Gastroesophageal sphincter (tissue), 4 donors: ENCODE measurements around the gene IRGC. TPM values are rescaled to one million over a fixed set of nuclear protein-coding genes. Genes with fewer than 3 reads are reported as not detected.

Experiments used
- ATAC-seq: fragments of 150-250 bp; one replicate; pipeline ENCODE4 v1.9.1; 2016; ENCODE audit warnings: mild to moderate bottlenecking, moderate library complexity
- H3K27ac ChIP-seq, 4 donors: fragments of 200-600 bp; sonication (generic) in 3 of 4; 1 replicate in 3 of 4; 2 replicates in 1 of 4; pipeline ENCODE4 v1.5.1; 2016 to 2019
- H3K27me3 ChIP-seq: fragments of 200-600 bp; sonication (generic); one replicate; pipeline ENCODE4 v1.5.1; 2019
- H3K36me3 ChIP-seq, 2 donors: fragments of 200-600 bp; sonication (generic); one replicate each; pipeline ENCODE4 v1.5.1; 2019; ENCODE audit warnings: control low read depth in 1 of 2
- H3K4me1 ChIP-seq, 3 donors: fragments of 200-600 bp; sonication (generic); 1 replicate in 2 of 3; 2 replicates in 1 of 3; pipeline ENCODE4 v1.5.1; 2016 to 2019; ENCODE audit warnings: control low read depth in 2 of 3
- H3K4me3 ChIP-seq, 2 donors: fragments of 200-600 bp; sonication (generic); one replicate each; pipeline ENCODE4 v1.5.1; 2019; ENCODE audit warnings: mild to moderate bottlenecking in 1 of 2, moderate library complexity in 1 of 2
- H3K9me3 ChIP-seq, 3 donors: fragments of 200-600 bp; sonication (generic); one replicate each; pipeline ENCODE4 v1.5.1; 2017 to 2019; ENCODE audit warnings: control low read depth in 2 of 3
- CTCF ChIP-seq, 4 experiments: fragments of 200-600 bp in 2 of 4; fragments of 450-650 bp in 2 of 4; sonication (generic) in 1 of 4; IDR thresholded peaks; one replicate each; pipeline ENCODE4 v1.5.1; 2017 to 2019; ENCODE audit warnings: antibody characterized with exemption in 4 of 4, mild to moderate bottlenecking in 2 of 4, moderate library complexity in 2 of 4
- EP300 ChIP-seq: sonication (generic); formaldehyde crosslinking; IDR thresholded peaks from one replicate; pipeline ENCODE4 v1.6.1; 2017; ENCODE audit warnings: antibody characterized with exemption, mild to moderate bottlenecking
- POLR2A ChIP-seq, 2 donors: fragments of 450-650 bp; IDR thresholded peaks; one replicate each; pipeline ENCODE4 v1.6.1; 2017; ENCODE audit warnings: antibody characterized with exemption in 2 of 2, mild to moderate bottlenecking in 2 of 2, moderate library complexity in 1 of 2
- POLR2AphosphoS5 ChIP-seq: sonication (generic); formaldehyde crosslinking; IDR thresholded peaks from one replicate; pipeline ENCODE4 v1.6.1; 2017; ENCODE audit warnings: antibody characterized with exemption
- WGBS, 2 donors: methylation state at CpG; one replicate each; pipeline ENCODE4 v1.1.5; 2018; ENCODE audit warnings: low coverage in 1 of 2; 5-methylcytosine and 5-hydroxymethylcytosine counted together
- total RNA-seq, 4 donors: library from RNA; depleted of rRNA; stranded (reverse); fragments of >200 nt; gene quantifications; one replicate each; pipeline ENCODE4 v1.1.0, GENCODE V29; 2016

The IRGC gene
- total RNA-seq, 4 donors from 2014 or later, result not detected

GRCh38 chr19:43684326-43684725 lies 31.6 kb upstream of the IRGC start:
- no peaks in the 10 kb centered on the region for H3K36me3 ChIP-seq
- no peaks in the 10 kb centered on the region for H3K4me1 ChIP-seq
- no CpG with 5 or more reads among the region's 1 CpG for WGBS, 2 donors
- no peak overlapping the region for H3K27ac ChIP-seq
- TF ChIP-seq CTCF (IDR thresholded peaks at IDR 0.05) (no peak), EP300 (no peak), POLR2AphosphoS5 (no peak), POLR2A (IDR thresholded peaks at IDR 0.05) (no peak)
- H3K27me3 ChIP-seq, result no peaks in the 10 kb centered on the region
- H3K9me3 ChIP-seq, result no peaks in the 10 kb centered on the region
- no peak overlapping the region for H3K4me3 ChIP-seq
- no peak for ATAC-seq

GRCh38 chr19:43687660-43687997 lies 28.2 kb upstream of the IRGC start:
- peaks cover 0 to 32% (median 0%) of the 10 kb centered on the region in 3 donors for H3K9me3 ChIP-seq
- WGBS, 2 donors, result no CpG with 5 or more reads among the region's 1 CpG
- TF ChIP-seq POLR2A (IDR thresholded peaks at IDR 0.05), result no peak
- H3K4me3 ChIP-seq, result no peak overlapping the region
- H3K27me3 ChIP-seq, result no peaks in the 10 kb centered on the region
- H3K36me3 ChIP-seq, result no peaks in the 10 kb centered on the region
- no peak overlapping the region for H3K27ac ChIP-seq
- H3K4me1 ChIP-seq, result no peaks in the 10 kb centered on the region
- no peak for ATAC-seq

- ATAC-seq, result no peak
- Histone ChIP-seq H3K4me3 (no peak overlapping the region), H3K27ac (no peak overlapping the region), H3K36me3 (no peaks in the 10 kb centered on the region), H3K27me3 (no peaks in the 10 kb centered on the region), H3K4me1 (no peaks in the 10 kb centered on the region), H3K9me3 (peaks cover 0 to 32% (median 0%) of the 10 kb centered on the region in 3 donors)
- no peak for TF ChIP-seq POLR2A (IDR thresholded peaks at IDR 0.05)
- TF ChIP-seq POLR2AphosphoS5, result no peak
- no peak for TF ChIP-seq CTCF (IDR thresholded peaks at IDR 0.05)
- no peak for TF ChIP-seq EP300
- 80% methylated on average over 9 of the region's 10 CpGs; no CpG with 5 or more reads in 1 of the 2 donors for WGBS, 2 donors
Measured at GRCh38 chr19:43688059-43688701, 27.7 kb upstream of the IRGC start.

- no peaks in the 10 kb centered on the region for H3K4me1 ChIP-seq
- H3K27me3 ChIP-seq, result peaks cover 6% of the 10 kb centered on the region
- WGBS, 2 donors, result 48 to 59% methylated on average over 2 to 3 of the region's 3 CpGs
- H3K4me3 ChIP-seq, result no peak overlapping the region
- no peaks in the 10 kb centered on the region for H3K36me3 ChIP-seq
- H3K27ac ChIP-seq, result no peak overlapping the region
- TF ChIP-seq CTCF (IDR thresholded peaks at IDR 0.05), result no peak
- TF ChIP-seq POLR2A (IDR thresholded peaks at IDR 0.05), result no peak
- TF ChIP-seq POLR2AphosphoS5, result no peak
- TF ChIP-seq EP300, result no peak
- H3K9me3 ChIP-seq, result peaks cover 0 to 32% (median 0%) of the 10 kb centered on the region in 3 donors
- ATAC-seq, result no peak
Measured at GRCh38 chr19:43690444-43690843, 25.4 kb upstream of the IRGC start.

- Histone ChIP-seq H3K9me3 (peaks cover 0 to 35% (median 0%) of the 10 kb centered on the region in 3 donors), H3K4me1 (no peaks in the 10 kb centered on the region), H3K4me3 (no peak overlapping the region), H3K27ac (no peak overlapping the region), H3K36me3 (no peaks in the 10 kb centered on the region), H3K27me3 (peaks cover 6% of the 10 kb centered on the region)
- 100% methylated on average over 1 to 3 of the region's 3 CpGs for WGBS, 2 donors
- no peak for TF ChIP-seq CTCF (IDR thresholded peaks at IDR 0.05)
- no peak for TF ChIP-seq POLR2A (IDR thresholded peaks at IDR 0.05)
- no peak for TF ChIP-seq POLR2AphosphoS5
- TF ChIP-seq EP300, result no peak
- no peak for ATAC-seq
Measured at GRCh38 chr19:43690890-43691289, 25.0 kb upstream of the IRGC start.
